ENCODE data around the gene TMOD2. TPM values are rescaled to one million over a fixed set of nuclear protein-coding genes. Genes with fewer than 3 reads are reported as not detected.

Gene TMOD2
- total RNA-seq, 4 donors from 2014 or later = 41.6 to 113 (median 54.7) TPM

DNA sequence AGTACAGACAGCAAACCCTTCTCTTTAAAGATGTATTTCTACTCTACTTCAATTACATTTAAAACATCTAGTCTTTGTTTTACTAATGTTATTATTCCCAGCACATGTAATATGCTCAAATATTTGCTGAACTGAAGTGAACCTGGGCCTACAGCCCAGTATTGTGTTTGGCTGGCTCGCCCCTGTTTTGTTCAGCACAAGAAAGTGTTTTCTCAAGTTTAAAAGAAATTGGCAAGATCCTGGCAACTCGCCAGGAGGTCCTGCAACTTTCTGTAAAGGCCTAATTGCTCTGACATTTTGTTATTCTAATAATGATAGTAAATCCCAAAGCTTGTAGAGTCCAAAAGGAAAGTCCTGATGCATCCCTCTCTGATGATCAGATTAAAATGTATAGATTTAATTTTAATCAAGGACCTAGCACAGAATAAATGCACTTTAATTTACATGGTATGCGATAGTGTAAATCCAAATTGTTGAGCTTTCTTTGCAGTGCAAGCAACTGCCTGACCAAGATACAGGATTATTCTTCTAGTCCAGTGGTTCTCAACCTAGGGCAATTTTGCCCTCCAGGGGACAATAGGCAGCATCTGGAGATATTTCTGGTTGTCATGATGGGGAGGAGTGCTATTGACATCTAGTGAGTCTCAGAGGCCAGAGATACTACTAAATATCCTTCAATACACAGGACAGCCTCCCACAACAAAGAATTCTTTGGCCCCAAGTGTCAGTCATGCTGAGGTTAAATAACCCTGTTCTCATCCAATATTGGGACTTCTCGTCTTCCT is 42.3 kb downstream of the TMOD2 start:
- 37% methylated on average over 4 of the region's 4 CpGs for WGBS, 2 donors
- Histone ChIP-seq H3K27ac (peak overlapping the region in 1 of 4 donors; percentile 18), H3K36me3 (peaks cover 0 to 7% (median 6%) of the 10 kb centered on the region in 3 donors), H3K9me3 (no peaks in the 10 kb centered on the region), H3K4me1 (peaks cover 0 to 21% (median 6%) of the 10 kb centered on the region in 4 donors), H3K4me3 (no peak overlapping the region), H3K27me3 (no peaks in the 10 kb centered on the region)
- TF ChIP-seq EP300 (IDR thresholded peaks at IDR 0.05) = no peak
- no peak for TF ChIP-seq POLR2A (IDR thresholded peaks at IDR 0.05)
- TF ChIP-seq, protein P1, sequence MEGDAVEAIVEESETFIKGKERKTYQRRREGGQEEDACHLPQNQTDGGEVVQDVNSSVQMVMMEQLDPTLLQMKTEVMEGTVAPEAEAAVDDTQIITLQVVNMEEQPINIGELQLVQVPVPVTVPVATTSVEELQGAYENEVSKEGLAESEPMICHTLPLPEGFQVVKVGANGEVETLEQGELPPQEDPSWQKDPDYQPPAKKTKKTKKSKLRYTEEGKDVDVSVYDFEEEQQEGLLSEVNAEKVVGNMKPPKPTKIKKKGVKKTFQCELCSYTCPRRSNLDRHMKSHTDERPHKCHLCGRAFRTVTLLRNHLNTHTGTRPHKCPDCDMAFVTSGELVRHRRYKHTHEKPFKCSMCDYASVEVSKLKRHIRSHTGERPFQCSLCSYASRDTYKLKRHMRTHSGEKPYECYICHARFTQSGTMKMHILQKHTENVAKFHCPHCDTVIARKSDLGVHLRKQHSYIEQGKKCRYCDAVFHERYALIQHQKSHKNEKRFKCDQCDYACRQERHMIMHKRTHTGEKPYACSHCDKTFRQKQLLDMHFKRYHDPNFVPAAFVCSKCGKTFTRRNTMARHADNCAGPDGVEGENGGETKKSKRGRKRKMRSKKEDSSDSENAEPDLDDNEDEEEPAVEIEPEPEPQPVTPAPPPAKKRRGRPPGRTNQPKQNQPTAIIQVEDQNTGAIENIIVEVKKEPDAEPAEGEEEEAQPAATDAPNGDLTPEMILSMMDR (IDR thresholded peaks at IDR 0.05) = no peak
- peak; percentile 24 to 60 for DNase-seq (ENCODE audit: low spot score in 2 of 2)

DNA sequence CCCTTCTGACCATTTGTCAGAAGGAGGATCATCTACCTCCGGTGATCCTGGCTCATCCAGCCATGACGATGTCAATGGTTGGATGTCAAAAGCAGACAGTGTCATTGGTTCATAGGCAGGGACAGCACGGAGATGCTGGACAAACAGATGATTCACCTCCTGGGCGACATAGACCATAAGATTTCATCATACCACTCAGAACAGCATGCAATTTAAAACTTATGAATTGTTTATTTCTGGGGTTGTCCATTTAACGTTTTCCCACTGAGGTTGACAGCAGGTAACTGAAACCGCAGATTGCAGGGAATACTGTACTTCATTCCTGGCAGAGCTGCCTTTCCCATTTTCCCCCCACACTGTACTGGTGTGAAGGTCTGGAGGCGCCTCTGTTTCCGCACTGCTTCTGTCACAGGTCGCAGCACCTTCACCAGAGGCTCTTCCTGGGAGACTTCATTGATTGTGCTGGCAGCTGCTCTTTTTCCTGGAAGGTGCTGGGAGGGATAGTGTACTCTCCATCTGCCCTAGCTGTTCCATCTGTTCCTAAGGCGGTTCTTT is 45.5 kb downstream of the TMOD2 start:
- peaks cover 0 to 21% (median 6%) of the 10 kb centered on the region in 4 donors for H3K4me1 ChIP-seq
- TF ChIP-seq, protein P1 (IDR thresholded peaks at IDR 0.05) = no peak
- TF ChIP-seq POLR2A (IDR thresholded peaks at IDR 0.05) = no peak
- no peak for TF ChIP-seq EP300 (IDR thresholded peaks at IDR 0.05)
- no peak overlapping the region for H3K4me3 ChIP-seq
- WGBS, 2 donors = 86% methylated on average over 10 of the region's 10 CpGs
- DNase-seq (ENCODE audit: low spot score in 2 of 2) = no peak
- no peaks in the 10 kb centered on the region for H3K27me3 ChIP-seq
- H3K36me3 ChIP-seq = peaks cover 0 to 30% (median 14%) of the 10 kb centered on the region in 3 donors
- no peak overlapping the region for H3K27ac ChIP-seq
- H3K9me3 ChIP-seq = no peaks in the 10 kb centered on the region

DNA sequence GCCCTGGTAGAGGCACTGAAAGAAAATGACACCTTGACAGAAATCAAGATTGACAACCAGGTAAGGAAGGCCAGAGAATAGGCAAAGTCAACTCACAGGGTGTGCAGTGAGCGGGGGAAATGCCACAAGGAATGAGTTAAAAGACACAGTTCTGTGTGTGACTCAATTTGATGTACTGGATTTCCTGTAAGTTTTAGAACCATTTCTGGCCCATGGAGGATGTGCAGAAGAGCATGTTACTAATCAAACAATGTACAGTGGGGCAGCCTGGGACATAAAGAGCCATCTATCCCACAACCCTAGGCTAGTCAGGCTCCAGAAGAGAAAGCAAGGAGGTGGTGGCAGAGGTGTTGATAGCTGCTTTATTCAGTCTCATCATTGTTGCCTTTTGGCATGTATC is 46.9 kb downstream of the TMOD2 start:
- Histone ChIP-seq H3K4me3 (no peak overlapping the region), H3K9me3 (no peaks in the 10 kb centered on the region), H3K4me1 (peaks cover 0 to 14% (median 4%) of the 10 kb centered on the region in 4 donors), H3K36me3 (peaks cover 0 to 41% (median 14%) of the 10 kb centered on the region in 3 donors), H3K27me3 (no peaks in the 10 kb centered on the region), H3K27ac (no peak overlapping the region)
- no peak for DNase-seq (ENCODE audit: low spot score in 2 of 2)
- no peak for TF ChIP-seq POLR2A (IDR thresholded peaks at IDR 0.05)
- TF ChIP-seq, protein P1 (IDR thresholded peaks at IDR 0.05) = no peak
- no peak for TF ChIP-seq EP300 (IDR thresholded peaks at IDR 0.05)
- WGBS, 2 donors = 91 to 92% methylated on average over 1 of the region's 1 CpG

DNA sequence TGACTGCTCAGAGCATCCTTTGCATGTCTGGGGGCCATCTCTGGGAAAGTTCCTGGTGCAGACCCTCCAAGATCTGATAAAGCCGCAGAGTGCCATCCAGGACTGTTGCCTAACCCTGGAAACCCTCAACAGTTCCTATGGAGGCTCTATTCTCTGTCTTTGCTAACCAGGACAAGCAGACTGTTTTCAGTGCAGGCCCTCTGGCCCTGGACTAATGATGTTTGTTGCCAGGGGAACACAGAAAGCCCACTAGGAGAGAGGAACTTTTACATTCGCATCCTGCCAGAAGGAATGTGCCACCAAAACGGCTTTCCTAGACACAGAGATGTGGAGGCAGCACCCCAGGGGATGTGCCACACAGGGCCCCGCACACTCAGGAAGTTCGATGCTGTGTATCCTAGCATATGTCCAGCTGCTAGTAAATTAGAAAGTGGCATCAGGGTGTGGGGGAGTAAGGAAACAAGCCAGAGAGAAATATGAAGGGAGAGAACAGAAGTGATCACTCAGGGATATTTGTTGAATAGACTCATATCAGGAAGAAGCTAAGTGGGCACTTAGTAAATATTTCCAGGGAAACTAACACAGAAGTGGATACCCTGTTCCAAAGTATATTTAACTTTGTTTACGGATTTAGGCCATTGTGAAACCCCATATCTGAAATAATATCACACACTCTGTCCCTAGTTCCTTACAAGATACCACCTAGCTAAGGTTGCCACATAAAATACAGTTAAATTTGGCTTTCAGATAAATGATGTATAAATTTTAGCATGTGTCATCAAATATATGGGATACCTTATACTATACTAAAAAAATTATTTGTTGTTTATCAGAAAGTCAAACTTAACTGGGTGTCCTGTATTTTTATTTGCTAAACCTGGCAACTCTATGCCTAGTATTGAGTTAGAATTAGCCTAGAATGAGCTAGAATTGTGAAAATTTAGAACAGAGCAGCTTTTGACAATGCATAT is 48.2 kb downstream of the TMOD2 start:
- Histone ChIP-seq H3K36me3 (peaks cover 0 to 43% (median 14%) of the 10 kb centered on the region in 3 donors), H3K4me1 (peaks cover 0 to under 1% (median 0%) of the 10 kb centered on the region in 4 donors), H3K27me3 (no peaks in the 10 kb centered on the region), H3K4me3 (no peak overlapping the region), H3K27ac (no peak overlapping the region), H3K9me3 (no peaks in the 10 kb centered on the region)
- TF ChIP-seq POLR2A (IDR thresholded peaks at IDR 0.05) (no peak), EP300 (IDR thresholded peaks at IDR 0.05) (no peak)
- TF ChIP-seq, protein P1 (IDR thresholded peaks at IDR 0.05) = no peak
- WGBS, 2 donors = 75 to 80% methylated on average over 6 of the region's 6 CpGs
- no peak for DNase-seq (ENCODE audit: low spot score in 2 of 2)
